Measurements from ENCODE around the gene PHRF1.
"Not testable (repeated sequence)": the region's sequence is repeated elsewhere in the genome, so short reads cannot be mapped to it uniquely, and the experiment has no call there.

- not testable (repeated sequence) for TF ChIP-seq POLR2A (IDR thresholded peaks at IDR 0.05; ENCODE audit: low read depth, low read length); CTCF (IDR thresholded peaks at IDR 0.05; ENCODE audit: extremely low read depth in 1 of 2, insufficient read depth in 1 of 2, low read depth in 1 of 2, low read length in 2 of 2); MYC (IDR thresholded peaks at IDR 0.05; ENCODE audit: low read depth, low read length); EZH2 (IDR thresholded peaks at IDR 0.05; ENCODE audit: borderline replicate concordance, low read depth, low read length, severe bottlenecking); MAX (IDR thresholded peaks at IDR 0.05; ENCODE audit: insufficient read depth, insufficient read length); POLR2AphosphoS5 (IDR thresholded peaks at IDR 0.05; ENCODE audit: insufficient read depth, low read depth, low read length); FOS (IDR thresholded peaks at IDR 0.05; ENCODE audit: borderline replicate concordance, insufficient read depth, low read length); GATA2 (IDR thresholded peaks at IDR 0.05; ENCODE audit: insufficient read depth, insufficient read length, low read depth, low read length); JUN (IDR thresholded peaks at IDR 0.05; ENCODE audit: borderline replicate concordance, insufficient read depth, insufficient read length, low read depth)
Observed at GRCh38 chr11:574031-574570, 2.2 kb upstream of the PHRF1 start.
